ENCODE measurements around the gene ANKRD60.

DNA sequence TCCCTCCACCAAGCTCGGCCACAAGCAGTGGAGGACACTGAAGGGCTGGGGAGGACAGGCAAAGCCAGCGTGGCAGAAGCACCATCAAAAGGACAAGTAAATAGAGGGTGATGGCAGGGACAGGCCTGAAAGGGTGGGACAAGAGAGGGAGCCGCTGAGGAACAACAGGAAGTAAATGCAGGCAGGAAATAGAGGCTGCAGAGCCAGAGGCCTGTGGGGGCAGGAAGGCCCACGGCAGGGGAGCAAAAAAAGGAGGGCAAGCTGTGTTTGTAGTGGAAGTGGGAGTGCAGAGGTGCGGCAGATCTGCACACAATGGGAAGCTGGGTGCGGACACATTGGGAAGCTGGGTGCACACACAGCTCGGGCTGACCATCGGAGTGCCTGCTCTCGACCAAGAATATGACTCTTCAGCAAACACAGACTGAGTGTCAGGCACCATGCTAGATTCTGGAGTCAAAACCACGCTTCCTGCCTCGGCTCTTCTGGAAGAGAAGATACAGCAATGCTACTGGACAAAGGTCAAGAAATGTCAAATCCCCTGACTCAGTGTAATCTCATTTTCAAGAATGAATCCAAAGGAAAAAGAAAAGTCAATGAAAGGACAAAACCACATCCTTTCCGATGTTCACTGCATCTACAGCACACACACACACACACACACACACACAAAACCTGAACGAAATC lies 40.6 kb upstream of the ANKRD60 start:
- TF ChIP-seq, protein P1, sequence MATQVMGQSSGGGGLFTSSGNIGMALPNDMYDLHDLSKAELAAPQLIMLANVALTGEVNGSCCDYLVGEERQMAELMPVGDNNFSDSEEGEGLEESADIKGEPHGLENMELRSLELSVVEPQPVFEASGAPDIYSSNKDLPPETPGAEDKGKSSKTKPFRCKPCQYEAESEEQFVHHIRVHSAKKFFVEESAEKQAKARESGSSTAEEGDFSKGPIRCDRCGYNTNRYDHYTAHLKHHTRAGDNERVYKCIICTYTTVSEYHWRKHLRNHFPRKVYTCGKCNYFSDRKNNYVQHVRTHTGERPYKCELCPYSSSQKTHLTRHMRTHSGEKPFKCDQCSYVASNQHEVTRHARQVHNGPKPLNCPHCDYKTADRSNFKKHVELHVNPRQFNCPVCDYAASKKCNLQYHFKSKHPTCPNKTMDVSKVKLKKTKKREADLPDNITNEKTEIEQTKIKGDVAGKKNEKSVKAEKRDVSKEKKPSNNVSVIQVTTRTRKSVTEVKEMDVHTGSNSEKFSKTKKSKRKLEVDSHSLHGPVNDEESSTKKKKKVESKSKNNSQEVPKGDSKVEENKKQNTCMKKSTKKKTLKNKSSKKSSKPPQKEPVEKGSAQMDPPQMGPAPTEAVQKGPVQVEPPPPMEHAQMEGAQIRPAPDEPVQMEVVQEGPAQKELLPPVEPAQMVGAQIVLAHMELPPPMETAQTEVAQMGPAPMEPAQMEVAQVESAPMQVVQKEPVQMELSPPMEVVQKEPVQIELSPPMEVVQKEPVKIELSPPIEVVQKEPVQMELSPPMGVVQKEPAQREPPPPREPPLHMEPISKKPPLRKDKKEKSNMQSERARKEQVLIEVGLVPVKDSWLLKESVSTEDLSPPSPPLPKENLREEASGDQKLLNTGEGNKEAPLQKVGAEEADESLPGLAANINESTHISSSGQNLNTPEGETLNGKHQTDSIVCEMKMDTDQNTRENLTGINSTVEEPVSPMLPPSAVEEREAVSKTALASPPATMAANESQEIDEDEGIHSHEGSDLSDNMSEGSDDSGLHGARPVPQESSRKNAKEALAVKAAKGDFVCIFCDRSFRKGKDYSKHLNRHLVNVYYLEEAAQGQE (IDR thresholded peaks at IDR 0.05; ENCODE audit: low read depth), result no peak
- TF ChIP-seq TEAD4 (IDR thresholded peaks at IDR 0.05) (no peak), EGR1 (IDR thresholded peaks at IDR 0.05) (no peak), YY1 (IDR thresholded peaks at IDR 0.05; ENCODE audit: low read depth) (no peak), RAD21 (IDR thresholded peaks at IDR 0.05; ENCODE audit: low read depth) (no peak), TAF1 (IDR thresholded peaks at IDR 0.05; ENCODE audit: low read depth) (no peak), CREB1 (IDR thresholded peaks at IDR 0.05; ENCODE audit: low read depth) (no peak), EP300 (IDR thresholded peaks at IDR 0.05; ENCODE audit: borderline replicate concordance) (no peak)
- TF ChIP-seq, protein P2, sequence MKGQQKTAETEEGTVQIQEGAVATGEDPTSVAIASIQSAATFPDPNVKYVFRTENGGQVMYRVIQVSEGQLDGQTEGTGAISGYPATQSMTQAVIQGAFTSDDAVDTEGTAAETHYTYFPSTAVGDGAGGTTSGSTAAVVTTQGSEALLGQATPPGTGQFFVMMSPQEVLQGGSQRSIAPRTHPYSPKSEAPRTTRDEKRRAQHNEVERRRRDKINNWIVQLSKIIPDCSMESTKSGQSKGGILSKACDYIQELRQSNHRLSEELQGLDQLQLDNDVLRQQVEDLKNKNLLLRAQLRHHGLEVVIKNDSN (IDR thresholded peaks at IDR 0.05), result no peak
- TF ChIP-seq, protein P3, sequence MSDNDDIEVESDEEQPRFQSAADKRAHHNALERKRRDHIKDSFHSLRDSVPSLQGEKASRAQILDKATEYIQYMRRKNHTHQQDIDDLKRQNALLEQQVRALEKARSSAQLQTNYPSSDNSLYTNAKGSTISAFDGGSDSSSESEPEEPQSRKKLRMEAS (IDR thresholded peaks at IDR 0.05), result no peak
